SW 1271 (cell line): ENCODE results near the gene RMI1.
"Not testable (repeated sequence)": the region's sequence is repeated elsewhere in the genome, so short reads cannot be mapped to it uniquely, and the experiment has no call there.

ENCODE experiments used
- DNase-seq, 2 experiments: peaks; one replicate each; lab custom pipeline; 2025; lab: John Stamatoyannopoulos, UW

RMI1 gene

DNA sequence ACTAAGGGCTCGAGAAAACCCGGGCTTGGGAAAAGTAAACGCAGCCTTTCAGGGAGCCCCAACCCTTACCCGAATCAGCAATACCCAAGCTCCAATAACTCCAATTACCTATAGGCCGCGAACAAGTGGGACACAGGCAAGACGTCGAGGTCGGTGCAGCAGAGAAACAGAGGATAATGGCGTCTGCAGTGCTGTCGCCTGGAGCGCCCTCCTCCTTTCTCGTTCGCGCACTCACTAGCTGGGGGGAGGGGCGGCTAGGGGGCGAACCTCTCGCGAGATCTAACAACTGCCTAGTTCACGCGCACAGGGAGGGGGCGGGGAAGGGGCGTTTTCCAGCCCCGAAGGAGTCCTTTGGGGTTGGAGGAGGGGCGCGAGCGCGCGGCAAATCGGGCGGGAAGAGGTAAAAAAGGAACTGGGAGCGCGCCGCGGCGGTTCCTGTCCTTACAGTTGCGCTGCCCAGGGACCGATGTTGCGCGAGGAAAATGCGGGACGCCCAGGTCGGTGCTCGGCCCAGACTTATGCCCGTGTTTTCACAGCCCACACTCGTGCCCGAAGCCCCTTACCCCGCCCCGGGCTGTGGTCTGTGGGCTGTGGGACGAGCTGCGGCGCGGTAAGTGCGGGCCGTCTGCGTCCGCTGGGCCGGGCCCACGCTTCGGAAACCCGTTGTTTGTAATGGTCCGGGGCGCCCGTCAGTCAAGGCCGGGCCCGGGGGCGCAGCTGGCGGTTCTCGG lies at the start of gene RMI1:
RMI1 (plus strand) TSS at position 411 of the 731 bp plus-strand sequence. CDS start 20,182 bp downstream, outside the sequence.
- DNase-seq: peak; percentile 97

DNA sequence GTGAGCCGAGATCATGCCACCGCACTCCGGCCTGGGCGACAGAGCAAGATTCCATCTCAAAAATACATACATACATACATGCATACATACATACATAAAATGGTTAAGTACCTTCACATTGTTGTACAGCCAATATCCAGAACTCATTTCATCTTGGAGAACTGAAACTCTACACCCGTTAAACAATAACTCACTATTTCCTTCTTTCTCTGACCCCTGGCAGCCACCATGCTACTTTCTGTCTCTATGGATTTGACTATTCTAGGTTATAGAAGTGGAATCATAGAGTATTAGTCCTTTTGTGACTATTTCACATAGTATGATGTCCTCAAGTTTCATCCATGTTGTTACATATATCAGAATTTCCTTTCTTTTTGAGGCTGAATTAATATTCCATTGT lies 49.7 kb upstream of the RMI1 start:
- DNase-seq: no peak

DNA sequence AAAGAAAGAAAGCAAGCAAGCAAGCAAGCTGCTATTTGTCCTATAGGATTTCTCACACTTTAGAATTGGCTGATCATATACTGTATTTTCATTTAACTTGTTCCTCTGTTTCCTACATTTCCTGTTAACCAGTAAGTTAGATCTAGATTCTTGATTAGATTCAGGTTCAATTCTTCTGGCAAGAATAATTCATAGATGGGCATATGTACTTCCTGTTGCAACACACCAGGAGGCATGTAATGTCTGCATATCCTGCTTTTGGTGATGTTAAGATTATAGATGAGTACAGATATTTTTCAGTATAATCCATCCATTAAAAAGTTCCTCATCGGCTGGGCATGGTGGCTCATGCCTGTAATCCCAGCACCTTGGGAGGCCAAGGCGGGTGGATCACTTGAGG lies 48.6 kb upstream of the RMI1 start:
- DNase-seq: no peak

DNA sequence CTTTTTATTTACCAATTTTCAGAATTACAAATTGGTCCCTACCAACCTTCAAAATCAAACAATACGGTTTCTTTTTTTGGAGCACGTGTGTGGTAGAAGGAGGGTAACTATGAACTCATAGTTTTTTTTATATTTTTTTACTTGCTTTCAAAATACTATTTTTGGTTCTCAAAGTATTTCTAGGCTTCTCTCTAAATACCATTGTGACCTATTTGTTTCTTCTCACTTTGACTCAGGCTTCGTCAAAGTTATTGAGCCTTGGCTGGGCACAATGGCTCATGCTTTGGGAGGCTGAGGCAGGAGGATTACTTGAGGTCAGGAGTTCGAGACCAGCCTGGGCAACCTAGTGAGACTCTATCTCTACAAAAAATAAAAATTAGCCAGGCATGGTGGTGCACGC lies 47.8 kb upstream of the RMI1 start:
- DNase-seq: no peak

DNA sequence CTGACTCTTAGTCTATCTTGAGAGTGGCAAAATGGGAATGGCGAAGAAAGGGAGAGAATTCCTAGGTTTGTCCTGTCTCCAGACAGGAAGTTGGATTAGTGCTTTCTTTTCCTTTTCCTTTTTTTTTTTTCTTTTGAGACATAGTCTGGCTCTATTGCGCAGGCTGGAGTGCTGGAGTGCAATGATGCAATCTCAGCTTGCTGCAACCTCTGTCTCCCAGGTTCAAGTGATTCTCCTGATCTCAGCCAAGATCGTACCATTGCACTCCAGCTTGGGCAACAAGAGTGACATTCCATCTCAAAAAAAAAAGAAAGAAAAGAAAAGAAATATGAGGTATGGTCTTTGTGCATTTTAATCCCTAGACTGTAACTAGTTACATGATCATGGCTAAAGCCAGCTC lies 46.8 kb upstream of the RMI1 start:
- no peak for DNase-seq

GRCh38 chr9:83934569-83935275 lies 45.9 kb upstream of the RMI1 start:
- DNase-seq: peak in 1 of 2 experiments; percentile 70

- peak; percentile 23 to 62 for DNase-seq
Measured at GRCh38 chr9:83935276-83935935, 45.2 kb upstream of the RMI1 start.

DNA sequence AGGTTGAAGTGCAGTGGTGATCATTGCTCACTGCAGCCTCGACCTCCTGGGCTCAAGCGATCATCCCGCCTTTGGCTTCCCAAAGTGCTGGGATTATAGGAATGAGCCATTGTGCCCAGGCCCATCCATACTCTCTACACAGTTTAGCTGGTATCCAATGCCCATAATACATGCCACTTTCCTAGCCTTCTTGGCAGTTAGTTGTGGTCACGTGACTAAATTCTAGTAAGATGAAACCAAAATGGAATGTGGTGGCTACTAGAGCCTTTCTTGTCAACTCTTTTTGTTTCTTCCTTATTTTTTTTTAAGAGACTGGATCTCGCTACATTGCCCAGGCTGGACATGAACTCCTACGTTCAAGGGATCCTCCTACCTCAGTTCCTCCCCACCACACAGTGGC lies 44.1 kb upstream of the RMI1 start:
- DNase-seq: no peak

- peak; percentile 46 to 62 for DNase-seq
Measured at GRCh38 chr9:83937861-83938455, 42.6 kb upstream of the RMI1 start.

GRCh38 chr9:83940590-83941303 lies 39.9 kb upstream of the RMI1 start:
- DNase-seq: no peak

GRCh38 chr9:83948096-83948495 lies 32.5 kb upstream of the RMI1 start:
- not testable (repeated sequence) for DNase-seq

- no peak for DNase-seq
Measured at GRCh38 chr9:83956086-83956435, 24.5 kb upstream of the RMI1 start.

DNA sequence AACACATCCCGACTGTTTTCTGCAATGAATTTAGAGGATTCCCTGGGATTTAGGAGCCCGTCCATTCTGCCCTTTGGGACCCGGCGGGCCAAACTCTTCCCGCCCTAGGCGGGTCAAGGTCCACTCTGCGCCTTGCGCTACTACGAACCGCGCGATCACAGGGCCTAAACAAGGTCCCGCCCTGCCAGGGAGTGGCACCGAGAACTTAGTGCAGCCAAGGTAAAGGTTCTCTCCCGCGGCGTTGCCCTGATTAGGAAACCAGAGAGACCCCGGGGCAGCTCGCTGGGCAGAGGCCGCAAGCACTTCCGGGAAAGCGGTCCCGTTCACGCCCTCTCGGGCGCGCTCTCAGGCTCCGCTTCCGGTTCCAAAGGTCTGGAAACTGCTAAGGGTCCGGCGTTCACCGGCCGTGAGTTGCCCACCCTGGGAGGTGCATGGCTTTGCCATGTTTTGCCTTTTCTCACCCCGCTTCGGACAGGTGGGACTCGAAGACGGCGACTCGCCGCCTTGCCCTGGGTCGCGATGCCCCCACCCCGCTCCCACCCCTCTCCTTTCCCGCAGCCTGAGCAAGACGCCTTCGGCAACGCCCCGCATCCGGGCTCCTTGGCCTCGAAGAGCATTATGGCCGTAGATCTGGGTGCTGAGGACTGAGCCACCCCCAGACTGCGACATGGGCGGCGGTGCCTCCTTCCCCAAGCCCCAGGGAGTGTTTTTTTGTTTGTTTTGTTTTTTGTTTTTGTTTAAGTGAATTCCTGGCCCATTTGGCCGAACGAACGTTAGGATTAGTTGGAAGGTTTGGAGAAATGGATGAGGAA lies 24.0 kb upstream of the RMI1 start:
- DNase-seq: peak; percentile 65 to 72

GRCh38 chr9:83957248-83957513 lies 23.4 kb upstream of the RMI1 start:
- no peak for DNase-seq

GRCh38 chr9:83959061-83959460 lies 21.5 kb upstream of the RMI1 start:
- no peak for DNase-seq

GRCh38 chr9:83960991-83961390 lies 19.6 kb upstream of the RMI1 start:
- DNase-seq: no peak

DNA sequence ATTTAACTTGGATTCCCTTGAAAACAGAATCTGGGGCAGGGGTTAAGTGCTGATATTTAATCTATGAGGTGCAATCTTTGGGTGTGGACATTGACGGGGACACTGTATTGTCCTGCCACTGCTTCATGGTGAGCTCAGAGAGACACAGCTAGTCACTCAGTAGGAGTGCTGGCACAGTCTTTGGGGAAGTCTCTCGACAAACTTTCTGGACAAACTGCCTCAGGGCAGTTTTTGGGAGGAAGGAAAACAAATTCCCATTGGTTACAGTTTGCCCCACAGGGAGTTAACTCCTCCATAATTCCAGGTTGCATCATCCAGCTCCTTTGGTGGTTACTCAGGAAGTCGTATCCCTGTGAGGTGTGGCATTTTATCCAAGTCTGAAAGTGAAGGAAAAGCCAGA lies 18.4 kb upstream of the RMI1 start:
- DNase-seq: no peak

GRCh38 chr9:83964973-83965349 lies 15.6 kb upstream of the RMI1 start:
- no peak for DNase-seq

DNA sequence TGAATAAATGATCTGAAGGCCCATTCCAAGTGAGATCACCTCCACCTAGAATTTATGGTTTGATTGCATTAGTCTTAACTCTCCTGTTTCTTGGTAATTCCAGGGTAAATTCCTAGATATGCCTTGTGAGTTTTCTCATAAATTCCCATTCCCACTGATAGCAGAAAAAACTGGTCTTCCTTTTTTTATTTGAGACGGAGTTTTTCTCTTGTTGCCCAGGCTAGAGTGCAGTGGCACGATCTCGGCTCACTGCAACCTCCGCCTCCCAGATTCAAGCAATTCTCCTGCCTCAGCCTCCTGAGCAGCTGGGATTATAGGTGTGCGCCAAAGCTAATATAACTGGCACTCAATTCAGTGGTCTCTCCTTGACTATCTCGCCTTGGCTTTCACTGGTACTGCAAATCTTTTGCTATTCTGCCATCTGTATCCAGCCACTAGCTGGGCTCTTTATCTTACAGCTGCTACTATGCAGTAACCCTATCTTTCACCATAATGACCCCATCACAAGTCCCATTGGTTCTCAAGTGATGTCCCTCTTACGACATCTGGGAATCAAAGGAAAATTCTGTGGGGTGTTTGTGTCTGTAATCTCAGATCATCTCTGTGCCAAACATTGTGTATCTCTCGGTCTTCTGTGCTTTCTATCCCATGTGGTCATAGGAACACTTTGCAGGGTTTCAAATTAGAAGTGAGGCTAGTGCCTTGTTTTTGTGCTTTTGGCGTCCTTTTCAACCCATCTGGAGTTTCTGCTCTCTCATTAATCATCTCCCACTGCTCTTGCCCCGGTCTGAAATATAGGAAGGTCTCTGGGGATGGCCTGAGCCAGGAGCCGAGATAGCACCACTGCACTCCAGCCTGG lies 15.0 kb upstream of the RMI1 start:
- peak in 1 of 2 experiments; percentile 25 for DNase-seq

- DNase-seq: no peak
Measured at GRCh38 chr9:83966209-83966582, 14.4 kb upstream of the RMI1 start.

- no peak for DNase-seq
Measured at GRCh38 chr9:83967073-83967472, 13.5 kb upstream of the RMI1 start.
